ENCODE results near the gene NCOR2. TPM values are rescaled to one million over a fixed set of nuclear protein-coding genes. Genes with fewer than 3 reads are reported as not detected.

Gene NCOR2
- total and polyA plus RNA-seq, 8 donors, result 27.2 to 292 (median 83.5) TPM

- DNase-seq, result peak in 1 of 2 donors; percentile 54
- Histone ChIP-seq H3K27me3 (no peaks in the 10 kb centered on the region), H3K4me1 (peaks cover 37 to 72% (median 52%) of the 10 kb centered on the region in 4 donors), H3K4me3 (no peak overlapping the region), H3K9me3 (no peaks in the 10 kb centered on the region), H3K27ac (peak overlapping the region; percentile 27 to 63 (median 43)), H3K36me3 (no peaks in the 10 kb centered on the region)
- TF ChIP-seq POLR2A (IDR thresholded peaks at IDR 0.05) (no peak), CTCF (IDR thresholded peaks at IDR 0.05) (no peak), POLR2AphosphoS5 (IDR thresholded peaks at IDR 0.05) (no peak), EP300 (IDR thresholded peaks at IDR 0.05) (no peak)
- WGBS, 5 donors, result 56 to 72% (median 60%) methylated on average over 22 of the region's 22 CpGs
- intact Hi-C loops (cut with DNase I; ENCODE audit: low total_unique reads), result no loop called here
Measured at GRCh38 chr12:124605883-124606774, 38.7 kb upstream of the NCOR2 start.

- Histone ChIP-seq H3K9me3 (no peaks in the 10 kb centered on the region), H3K27ac (peak overlapping the region; percentile 27 to 63 (median 43)), H3K4me3 (no peak overlapping the region), H3K27me3 (no peaks in the 10 kb centered on the region), H3K4me1 (peaks cover 37 to 64% (median 46%) of the 10 kb centered on the region in 4 donors), H3K36me3 (no peaks in the 10 kb centered on the region)
- no peak for DNase-seq
- TF ChIP-seq CTCF (IDR thresholded peaks at IDR 0.05) (no peak), POLR2AphosphoS5 (IDR thresholded peaks at IDR 0.05) (no peak)
- intact Hi-C loops (cut with DNase I; ENCODE audit: low total_unique reads), result no loop called here
- 51 to 71% (median 58%) methylated on average over 10 to 13 of the region's 13 CpGs for WGBS, 5 donors
Measured at GRCh38 chr12:124605150-124605882, 37.9 kb upstream of the NCOR2 start.

GRCh38 chr12:124604264-124604680 is 36.9 kb upstream of the NCOR2 start:
- Histone ChIP-seq H3K36me3 (no peaks in the 10 kb centered on the region), H3K27ac (peak overlapping the region in 3 of 5 donors; percentile 10 to 63 (median 45)), H3K4me1 (peaks cover 31 to 53% (median 35%) of the 10 kb centered on the region in 4 donors), H3K27me3 (no peaks in the 10 kb centered on the region), H3K9me3 (no peaks in the 10 kb centered on the region), H3K4me3 (no peak overlapping the region)
- 36 to 65% (median 48%) methylated on average over 5 to 6 of the region's 6 CpGs for WGBS, 5 donors
- intact Hi-C loops (cut with DNase I; ENCODE audit: low total_unique reads), result no loop called here
- no peak for DNase-seq
- TF ChIP-seq EP300 (IDR thresholded peaks at IDR 0.05) (no peak), CTCF (IDR thresholded peaks at IDR 0.05) (no peak), POLR2A (IDR thresholded peaks at IDR 0.05) (no peak), POLR2AphosphoS5 (IDR thresholded peaks at IDR 0.05) (no peak)

GRCh38 chr12:124603831-124604251 is 36.4 kb upstream of the NCOR2 start:
- TF ChIP-seq POLR2AphosphoS5 (IDR thresholded peaks at IDR 0.05), result no peak
- no peak for TF ChIP-seq POLR2A (IDR thresholded peaks at IDR 0.05)
- no peak for TF ChIP-seq EP300 (IDR thresholded peaks at IDR 0.05)
- TF ChIP-seq CTCF (IDR thresholded peaks at IDR 0.05), result no peak
- H3K4me1 ChIP-seq, result peaks cover 27 to 49% (median 31%) of the 10 kb centered on the region in 4 donors

More at GRCh38 chr12:124603831-124604251, 36.4 kb upstream of the NCOR2 start:
- Histone ChIP-seq H3K27me3 (no peaks in the 10 kb centered on the region), H3K36me3 (no peaks in the 10 kb centered on the region), H3K9me3 (no peaks in the 10 kb centered on the region), H3K4me3 (no peak overlapping the region), H3K27ac (peak overlapping the region in 1 of 5 donors; percentile 63)
- peak in 1 of 2 donors; percentile 66 for DNase-seq
- 81 to 93% (median 90%) methylated on average over 9 to 12 of the region's 12 CpGs for WGBS, 5 donors
- intact Hi-C loops (cut with DNase I; ENCODE audit: low total_unique reads), result no loop called here
